H9 (cell line): Measurements from ENCODE around the gene IPO13. TPM values are rescaled to one million over a fixed set of nuclear protein-coding genes. Genes with fewer than 3 reads are reported as not detected.

Source experiments
- DNase-seq: peaks from one replicate; pipeline ENCODE4 v3.0.0-alpha.2; 2017
- H2AFZ ChIP-seq: one replicate; pipeline ENCODE4 v1.6.1; 2013; ENCODE audit warnings: mild to moderate bottlenecking, low read length, control low read depth, moderate library complexity
- H2AK5ac ChIP-seq: 2 replicates; pipeline ENCODE4 v1.6.1; 2013; ENCODE audit warnings: low read length, control low read depth, mixed read lengths; ENCODE audit not compliant: insufficient read length
- H2BK120ac ChIP-seq: one replicate; pipeline ENCODE4 v1.6.1; 2013; ENCODE audit warnings: low read depth, mild to moderate bottlenecking, low read length, control low read depth, inconsistent platforms; ENCODE audit not compliant: poor library complexity, severe bottlenecking
- H2BK12ac ChIP-seq: 2 replicates; pipeline ENCODE4 v1.6.1; 2013; ENCODE audit warnings: low read length, control low read depth, mixed read lengths, low read depth; ENCODE audit not compliant: insufficient read length
- H2BK15ac ChIP-seq: 2 replicates; pipeline ENCODE4 v1.6.1; 2013; ENCODE audit warnings: low read depth, low read length, control low read depth
- H2BK20ac ChIP-seq: one replicate; pipeline ENCODE4 v1.6.1; 2013; ENCODE audit warnings: low read depth, mild to moderate bottlenecking, low read length, control low read depth, inconsistent platforms; ENCODE audit not compliant: poor library complexity, severe bottlenecking
- H2BK5ac ChIP-seq: 2 replicates; pipeline ENCODE4 v1.6.1; 2013; ENCODE audit warnings: low read length, control low read depth, mixed read lengths; ENCODE audit not compliant: insufficient read length
- H3K14ac ChIP-seq: 2 replicates; pipeline ENCODE4 v1.6.1; 2013; ENCODE audit warnings: low read length, control low read depth; ENCODE audit not compliant: insufficient read depth
- H3K18ac ChIP-seq: 2 replicates; pipeline ENCODE4 v1.6.1; 2013; ENCODE audit warnings: low read depth, mild to moderate bottlenecking, mixed read lengths, low read length, control low read depth; ENCODE audit not compliant: insufficient read length
- H3K23ac ChIP-seq: 2 replicates; pipeline ENCODE4 v1.6.1; 2013; ENCODE audit warnings: low read length, control low read depth, mixed read lengths, low read depth; ENCODE audit not compliant: insufficient read length
- H3K23me2 ChIP-seq: 2 replicates; pipeline ENCODE4 v1.6.1; 2013; ENCODE audit warnings: low read depth, mild to moderate bottlenecking, mixed read lengths, low read length, control low read depth; ENCODE audit not compliant: insufficient read length, poor library complexity, severe bottlenecking
- H3K27ac ChIP-seq: 2 replicates; pipeline ENCODE4 v1.5.1; 2013; ENCODE audit warnings: low read length, control low read depth, mixed read lengths, low read depth; ENCODE audit not compliant: insufficient read length
- H3K27me3 ChIP-seq: 2 replicates; pipeline ENCODE4 v1.6.1; 2013; ENCODE audit warnings: low read length, control low read depth, inconsistent platforms; ENCODE audit not compliant: insufficient read depth
- H3K4ac ChIP-seq: 2 replicates; pipeline ENCODE4 v1.6.1; 2013; ENCODE audit warnings: low read depth, mild to moderate bottlenecking, control low read depth, inconsistent platforms, low read length, moderate library complexity
- H3K4me1 ChIP-seq: 2 replicates; pipeline ENCODE4 v1.6.1; 2013; ENCODE audit warnings: low read length, control low read depth, inconsistent platforms; ENCODE audit not compliant: insufficient read depth
- H3K4me2 ChIP-seq: 2 replicates; pipeline ENCODE4 v1.6.1; 2013; ENCODE audit warnings: low read length, control low read depth, mixed read lengths; ENCODE audit not compliant: insufficient read length, insufficient read depth
- H3K56ac ChIP-seq: 2 replicates; pipeline ENCODE4 v1.6.1; 2013; ENCODE audit warnings: low read depth, mild to moderate bottlenecking, mixed read lengths, low read length, control low read depth; ENCODE audit not compliant: insufficient read length
- H3K79me1 ChIP-seq: 2 replicates; pipeline ENCODE4 v1.6.1; 2013; ENCODE audit warnings: low read depth, mild to moderate bottlenecking, moderate library complexity, low read length, control low read depth, inconsistent platforms; ENCODE audit not compliant: insufficient read depth, poor library complexity, severe bottlenecking
- H3K79me2 ChIP-seq: 2 replicates; pipeline ENCODE4 v1.6.1; 2013; ENCODE audit warnings: low read length, control low read depth, inconsistent platforms; ENCODE audit not compliant: insufficient read depth
- H3K9ac ChIP-seq: 2 replicates; pipeline ENCODE4 v1.6.1; 2013; ENCODE audit warnings: low read length, control low read depth, mixed read lengths; ENCODE audit not compliant: insufficient read length; ENCODE audit errors: extremely low read depth
- H3K9me3 ChIP-seq: one replicate; pipeline ENCODE4 v1.6.1; 2013; ENCODE audit warnings: low read depth, low read length, inconsistent platforms; ENCODE audit not compliant: control insufficient read depth
- H3T11ph ChIP-seq: one replicate; pipeline ENCODE4 v1.6.1; 2013; ENCODE audit warnings: mild to moderate bottlenecking, low read length, control low read depth, inconsistent platforms
- H4K20me1 ChIP-seq: one replicate; pipeline ENCODE4 v1.6.1; 2013; ENCODE audit not compliant: control insufficient read depth, insufficient read length, insufficient read depth
- H4K5ac ChIP-seq: 2 replicates; pipeline ENCODE4 v1.6.1; 2013; ENCODE audit warnings: low read depth, mild to moderate bottlenecking, mixed read lengths, low read length, control low read depth; ENCODE audit not compliant: insufficient read length
- H4K8ac ChIP-seq: replicated peaks from 2 replicates; pipeline ENCODE4 v1.6.1; 2013; ENCODE audit warnings: low read length, control low read depth, mixed read lengths, low read depth; ENCODE audit not compliant: insufficient read length
- H4K91ac ChIP-seq: 2 replicates; pipeline ENCODE4 v1.6.1; 2013; ENCODE audit warnings: low read depth, mild to moderate bottlenecking, moderate library complexity, mixed read lengths, low read length, control low read depth; ENCODE audit not compliant: insufficient read length
- H3K27ac Mint-ChIP-seq, 3 experiments: 2 replicates in 2 of 3; 3 replicates in 1 of 3; pipeline ENCODE4 v1.8.0; 2020 to 2021; ENCODE audit warnings: mixed read lengths in 3 of 3, mild to moderate bottlenecking in 1 of 3, moderate library complexity in 1 of 3
- H3K27me3 Mint-ChIP-seq: 2 replicates; pipeline ENCODE4 v1.8.0; 2021; ENCODE audit warnings: low read depth, mild to moderate bottlenecking, moderate library complexity, mixed read lengths
- H3K36me3 Mint-ChIP-seq, 3 experiments: 2 replicates in 2 of 3; 3 replicates in 1 of 3; pipeline ENCODE4 v1.8.0; 2020 to 2021; ENCODE audit warnings: low read depth in 3 of 3, mixed read lengths in 3 of 3; ENCODE audit not compliant: insufficient read depth in 1 of 3
- H3K4me1 Mint-ChIP-seq, 2 experiments: 2 replicates each; pipeline ENCODE4 v1.8.0; 2020; ENCODE audit warnings: mixed read lengths in 2 of 2
- H3K4me3 Mint-ChIP-seq, 2 experiments: 2 replicates in 1 of 2; 3 replicates in 1 of 2; pipeline ENCODE4 v1.8.0; 2020 to 2021; ENCODE audit warnings: mild to moderate bottlenecking in 2 of 2, mixed read lengths in 2 of 2, moderate library complexity in 1 of 2
- H3K9me3 Mint-ChIP-seq, 2 experiments: 2 replicates in 1 of 2; 3 replicates in 1 of 2; pipeline ENCODE4 v1.8.0; 2020; ENCODE audit warnings: mild to moderate bottlenecking in 2 of 2, mixed read lengths in 2 of 2, moderate library complexity in 1 of 2
- WGBS: extraction: QIAGEN DNeasy Blood & Tissue Kit; methylation state at CpG from one replicate; pipeline ENCODE4 v1.1.7; 2013; ENCODE audit warnings: missing lambda C conversion rate, low lambda C conversion rate, mixed read lengths; ENCODE audit not compliant: insufficient read length; ENCODE audit errors: extremely low coverage; 5-methylcytosine and 5-hydroxymethylcytosine counted together
- total RNA-seq: library from RNA; stranded (reverse); gene quantifications from 2 replicates; pipeline ENCODE4 v1.2.1, GENCODE V29; 2021
- TF ChIP-seq, protein P1 (sequence below): fragments of 200-600 bp; sonication (generic); conservative IDR thresholded peaks from 3 replicates; pipeline ENCODE4 v1.8.0; 2021; ENCODE audit warnings: antibody characterized with exemption, mild to moderate bottlenecking

The IPO13 gene
- total RNA-seq, 1 experiment from 2014 or later = 24.5 TPM

DNA sequence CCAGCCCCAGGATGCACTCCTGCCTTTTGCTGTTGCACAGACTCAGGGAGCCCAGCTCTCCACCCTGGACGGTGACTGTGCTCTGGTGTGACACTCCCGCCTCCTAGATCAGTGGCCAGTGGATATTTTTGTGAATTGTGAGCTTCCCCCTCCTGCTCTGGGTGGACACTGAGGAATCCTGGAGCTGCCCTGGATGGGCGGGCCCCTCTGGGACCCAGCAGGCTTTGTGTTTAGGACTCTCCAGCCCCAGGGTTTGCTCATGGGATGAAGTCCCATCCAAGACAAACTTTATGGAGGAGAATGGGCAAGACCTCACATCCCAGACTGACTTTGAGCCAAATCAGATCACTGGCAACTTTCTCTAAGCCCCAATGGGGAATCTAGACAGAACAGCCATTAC is 68.5 kb downstream of the IPO13 start:
- Histone ChIP-seq H2BK20ac (no peak overlapping the region), H2BK15ac (no peak overlapping the region), H3K9ac (no peak overlapping the region), H4K20me1 (no peaks in the 10 kb centered on the region), H3K14ac (no peak overlapping the region; the same call in 1 of the 2 replicates), H3K4me2 (no peak overlapping the region), H3K27ac (no peak overlapping the region), H3K79me1 (no peaks in the 10 kb centered on the region), H2BK120ac (no peak overlapping the region), H2AK5ac (no peak overlapping the region), H3K4ac (no peak overlapping the region), H3K27me3 (no peaks in the 10 kb centered on the region), H3K4me1 (peaks cover 3% of the 10 kb centered on the region; the same call in 1 of the 2 replicates), H3K23ac (no peak overlapping the region), H3K18ac (no peak overlapping the region), H4K5ac (no peak overlapping the region), H3K9me3 (no peaks in the 10 kb centered on the region), H2BK12ac (no peak overlapping the region), H4K8ac (no peak overlapping the region), H3T11ph (no peak overlapping the region), H3K56ac (no peak overlapping the region), H3K79me2 (no peaks in the 10 kb centered on the region), H4K91ac (no peak overlapping the region), H2AFZ (no peak overlapping the region), H3K23me2 (no peaks in the 10 kb centered on the region), H2BK5ac (no peak overlapping the region)
- Mint-ChIP-seq H3K4me1 (peaks cover 22 to 31% of the 10 kb centered on the region in 2 experiments), H3K27ac (no peak overlapping the region; a peak in 1 of 7 replicates), H3K36me3 (peaks cover 0 to 5% (median 0%) of the 10 kb centered on the region in 3 experiments; a peak in 2 of 7 replicates), H3K9me3 (no peaks in the 10 kb centered on the region), H3K4me3 (no peak overlapping the region), H3K27me3 (no peaks in the 10 kb centered on the region)
- no CpG with 5 or more reads among the region's 3 CpGs for WGBS
- DNase-seq = no peak
- TF ChIP-seq, protein P1, sequence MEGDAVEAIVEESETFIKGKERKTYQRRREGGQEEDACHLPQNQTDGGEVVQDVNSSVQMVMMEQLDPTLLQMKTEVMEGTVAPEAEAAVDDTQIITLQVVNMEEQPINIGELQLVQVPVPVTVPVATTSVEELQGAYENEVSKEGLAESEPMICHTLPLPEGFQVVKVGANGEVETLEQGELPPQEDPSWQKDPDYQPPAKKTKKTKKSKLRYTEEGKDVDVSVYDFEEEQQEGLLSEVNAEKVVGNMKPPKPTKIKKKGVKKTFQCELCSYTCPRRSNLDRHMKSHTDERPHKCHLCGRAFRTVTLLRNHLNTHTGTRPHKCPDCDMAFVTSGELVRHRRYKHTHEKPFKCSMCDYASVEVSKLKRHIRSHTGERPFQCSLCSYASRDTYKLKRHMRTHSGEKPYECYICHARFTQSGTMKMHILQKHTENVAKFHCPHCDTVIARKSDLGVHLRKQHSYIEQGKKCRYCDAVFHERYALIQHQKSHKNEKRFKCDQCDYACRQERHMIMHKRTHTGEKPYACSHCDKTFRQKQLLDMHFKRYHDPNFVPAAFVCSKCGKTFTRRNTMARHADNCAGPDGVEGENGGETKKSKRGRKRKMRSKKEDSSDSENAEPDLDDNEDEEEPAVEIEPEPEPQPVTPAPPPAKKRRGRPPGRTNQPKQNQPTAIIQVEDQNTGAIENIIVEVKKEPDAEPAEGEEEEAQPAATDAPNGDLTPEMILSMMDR = no peak
